Endothelial cell of umbilical vein (primary cell): Measurements from ENCODE around the gene ABHD4. TPM values are rescaled to one million over a fixed set of nuclear protein-coding genes. Genes with fewer than 3 reads are reported as not detected.

Experiments
- BruUV-seq: library from RNA; stranded (reverse); fragments of 400-500 nt; replicated peaks from 2 replicates; lab custom pipeline; 2021; lab: Mats Ljungman, UMichigan
- CTCF ChIA-PET: fragments of 300-600, 350-600 bp; sonication (Branson Sonifier 250); formaldehyde crosslinking; loops from one replicate; lab custom pipeline; 2021; ENCODE audit warnings: antibody characterized with exemption, inconsistent platforms; lab: Charles Lee
- POLR2A ChIA-PET: fragments of 300-600, 350-600 bp; sonication (Branson Sonifier 250); formaldehyde crosslinking; loops from one replicate; lab custom pipeline; 2021; ENCODE audit warnings: antibody characterized with exemption, inconsistent platforms; lab: Charles Lee
- DNase-seq: peaks from one replicate; pipeline ENCODE4 v3.0.0-alpha.2; 2011; ENCODE audit warnings: low read depth, low spot score
- FAIRE-seq: peaks from 2 replicates; lab custom pipeline; 2011; peaks lifted over from hg19 to GRCh38; lab: Jason Lieb, UNC
- H2AFZ ChIP-seq: 2 replicates; pipeline ENCODE4 v1.6.0; 2012; ENCODE audit warnings: low read depth, low read length, control low read depth, inconsistent platforms
- H3K27ac ChIP-seq: 2 replicates; pipeline ENCODE4 v1.5.1; 2011; ENCODE audit warnings: low read depth, mild to moderate bottlenecking, control low read depth, low read length, moderate library complexity; ENCODE audit not compliant: insufficient read depth
- H3K27me3 ChIP-seq, 2 experiments: 2 replicates each; pipeline versions ENCODE4 v1.6.0 to v1.6.1; 2011; ENCODE audit warnings: low read length in 2 of 2, mixed read lengths in 1 of 2; ENCODE audit not compliant: control insufficient read depth in 2 of 2, insufficient read depth in 2 of 2
- H3K36me3 ChIP-seq, 2 experiments: 2 replicates in 1 of 2; 3 replicates in 1 of 2; pipeline ENCODE4 v1.5.1; 2011; ENCODE audit warnings: low read length in 2 of 2, mild to moderate bottlenecking in 1 of 2, moderate library complexity in 1 of 2; ENCODE audit not compliant: control insufficient read depth in 2 of 2, insufficient read depth in 2 of 2; ENCODE audit errors: extremely low read depth in 1 of 2
- H3K4me1 ChIP-seq: 3 replicates; pipeline ENCODE4 v1.5.1; 2011; ENCODE audit warnings: mild to moderate bottlenecking, low read length; ENCODE audit not compliant: control insufficient read depth, insufficient read depth; ENCODE audit errors: extremely low read depth
- H3K4me2 ChIP-seq: 2 replicates; pipeline ENCODE4 v1.6.1; 2011; ENCODE audit warnings: low read length, control low read depth, mixed read lengths; ENCODE audit not compliant: insufficient read depth
- H3K4me3 ChIP-seq, 3 experiments: fragments of 200-600 bp in 1 of 3; sonication (generic), shearing (Covaris generic) in 1 of 3; replicated peaks in 1 of 3; 2 replicates each; pipeline ENCODE4 v1.5.1; 2011 to 2016; ENCODE audit warnings: control low read depth in 3 of 3, low read length in 3 of 3, mild to moderate bottlenecking in 2 of 3, inconsistent platforms in 1 of 3, low read depth in 1 of 3, moderate library complexity in 1 of 3; ENCODE audit not compliant: insufficient read depth in 1 of 3
- H3K79me2 ChIP-seq: 2 replicates; pipeline ENCODE4 v1.6.0; 2012; ENCODE audit warnings: low read length, inconsistent platforms; ENCODE audit not compliant: control insufficient read depth, insufficient read depth
- H3K9ac ChIP-seq: replicated peaks from 2 replicates; pipeline ENCODE3; 2011; ENCODE audit warnings: low read length, control low read depth; ENCODE audit not compliant: insufficient read depth; ENCODE audit errors: extremely low read depth
- H3K9me1 ChIP-seq: replicated peaks from 3 replicates; pipeline ENCODE4 v1.6.0; 2011; ENCODE audit warnings: mild to moderate bottlenecking, low read length; ENCODE audit not compliant: control insufficient read depth, insufficient read depth; ENCODE audit errors: extremely low read depth
- H3K9me3 ChIP-seq: replicated peaks from 2 replicates; pipeline ENCODE4 v1.5.1; 2012; ENCODE audit warnings: low read length, inconsistent platforms; ENCODE audit not compliant: control insufficient read depth, insufficient read depth
- H4K20me1 ChIP-seq: replicated peaks from 2 replicates; pipeline ENCODE3; 2011; ENCODE audit warnings: mild to moderate bottlenecking, low read length; ENCODE audit not compliant: control insufficient read depth, insufficient read depth; ENCODE audit errors: extremely low read depth
- CTCF ChIP-seq, 2 donors: IDR thresholded peaks; 1 replicate in 1 of 2; 2 replicates in 1 of 2; pipeline ENCODE4 v1.5.1; 2011; ENCODE audit warnings: low read length in 2 of 2, mild to moderate bottlenecking in 2 of 2, moderate library complexity in 2 of 2, control low read depth in 1 of 2, inconsistent platforms in 1 of 2, low read depth in 1 of 2; ENCODE audit not compliant: insufficient read depth in 1 of 2; ENCODE audit errors: extremely low read depth in 1 of 2
- EZH2 ChIP-seq: IDR thresholded peaks from 2 replicates; pipeline ENCODE4 v1.6.1; 2012; ENCODE audit warnings: borderline replicate concordance, low read depth, mild to moderate bottlenecking, moderate library complexity, low read length, inconsistent platforms; ENCODE audit not compliant: severe bottlenecking
- FOS ChIP-seq: IDR thresholded peaks from 2 replicates; pipeline ENCODE4 v1.6.1; 2011; ENCODE audit warnings: mild to moderate bottlenecking, low read length, moderate library complexity, borderline replicate concordance; ENCODE audit not compliant: insufficient read depth
- GATA2 ChIP-seq: IDR thresholded peaks from 2 replicates; pipeline ENCODE4 v1.7.0; 2011; ENCODE audit warnings: low read depth, mild to moderate bottlenecking, moderate library complexity, mixed read lengths, low read length; ENCODE audit not compliant: insufficient read length, insufficient read depth
- JUN ChIP-seq: IDR thresholded peaks from 2 replicates; pipeline ENCODE4 v1.6.1; 2011; ENCODE audit warnings: borderline replicate concordance, low read depth; ENCODE audit not compliant: insufficient read length, insufficient read depth
- MAX ChIP-seq: IDR thresholded peaks from 2 replicates; pipeline ENCODE4 v1.6.1; 2011; ENCODE audit not compliant: insufficient read depth, insufficient read length
- MYC ChIP-seq: IDR thresholded peaks from one replicate; pipeline ENCODE4 v1.6.1; 2011; ENCODE audit warnings: mild to moderate bottlenecking, low read depth, low read length
- POLR2A ChIP-seq: IDR thresholded peaks from 2 replicates; pipeline ENCODE4 v1.6.1; 2012; ENCODE audit warnings: low read depth, mild to moderate bottlenecking, control low read depth, low read length
- POLR2AphosphoS5 ChIP-seq: IDR thresholded peaks from 2 replicates; pipeline ENCODE4 v1.6.1; 2012; ENCODE audit warnings: low read depth, mild to moderate bottlenecking, control low read depth, low read length, moderate library complexity; ENCODE audit not compliant: insufficient read depth
- dilution Hi-C: fragments of 300-500 bp; cut with MboI; formaldehyde crosslinking; loops from one replicate; pipeline ENCODE4 v1.15.0; 2019; ENCODE audit warnings: low sequenced_read_pairs; ENCODE audit not compliant: extremely low pct_ligation_motif_present
- intact Hi-C: fragments of 100-400 bp; cut with micrococcal nuclease; formaldehyde crosslinking; loops from one replicate; pipeline ENCODE4 v1.10.0; 2022
- polyA plus RNA-seq, 4 experiments: library from polyadenylated mRNA; depleted of rRNA in 3 of 4; stranded (reverse) in 3 of 4; unstranded in 1 of 4; fragments of >200 nt; gene quantifications; 2 replicates each; pipeline versions ENCODE4 v1.2.1 to v1.2.3, GENCODE V29; 2011 to 2012; ENCODE audit warnings: missing spikeins in 1 of 4
- total RNA-seq: library from RNA; stranded (reverse); gene quantifications from 2 replicates; pipeline ENCODE4 v1.2.3, GENCODE V29; 2021

Gene ABHD4
- total and polyA plus RNA-seq, 2 donors (not counting 3 experiments of a cell fraction or from before 2014, with no cell fraction given), result 34.8 to 45.5 TPM

- no peak overlapping the region for H3K4me3 ChIP-seq
- no peaks in the 10 kb centered on the region for H3K9me3 ChIP-seq
- H3K9me1 ChIP-seq, result no peaks in the 10 kb centered on the region
- H4K20me1 ChIP-seq, result no peaks in the 10 kb centered on the region
- no peak overlapping the region for H3K27ac ChIP-seq
- no peaks in the 10 kb centered on the region for H3K36me3 ChIP-seq
- TF ChIP-seq CTCF (IDR thresholded peaks at IDR 0.05; ENCODE audit: extremely low read depth in 1 of 2, insufficient read depth in 1 of 2, low read depth in 1 of 2, low read length in 2 of 2) (no peak), JUN (no peak)
- no peak for DNase-seq
- no peak overlapping the region for H3K4me2 ChIP-seq
- no TSS peak for BruUV-seq
- no peaks in the 10 kb centered on the region for H3K79me2 ChIP-seq
- POLR2A ChIA-PET, result no interaction called here
- no peak overlapping the region for H2AFZ ChIP-seq
- dilution Hi-C loops, result no loop called here
- H3K4me1 ChIP-seq, result peaks cover 6% of the 10 kb centered on the region
- H3K27me3 ChIP-seq, result no peaks in the 10 kb centered on the region
- intact Hi-C loops, result loop anchor here (5.0 kb wide), 1 partner anchor 178 kb away; no protein-coding TSS in a partner anchor
- no peak overlapping the region for H3K9ac ChIP-seq
- CTCF ChIA-PET, result interaction anchor here (9.9 kb wide), 1 partner anchor 79 kb away, joined by 293 read pairs; no protein-coding TSS in a partner anchor
- FAIRE-seq, result no peak
Observed at GRCh38 chr14:22650046-22650739, 52.1 kb downstream of the ABHD4 start.

GRCh38 chr14:22650960-22651521 lies 52.9 kb downstream of the ABHD4 start:
- H4K20me1 ChIP-seq, result no peaks in the 10 kb centered on the region

More at GRCh38 chr14:22650960-22651521, 52.9 kb downstream of the ABHD4 start:
- Histone ChIP-seq H2AFZ (no peak overlapping the region), H3K27ac (no peak overlapping the region), H3K36me3 (no peaks in the 10 kb centered on the region), H3K4me3 (no peak overlapping the region), H3K4me2 (no peak overlapping the region), H3K27me3 (no peaks in the 10 kb centered on the region), H3K9me3 (no peaks in the 10 kb centered on the region), H3K4me1 (peaks cover 6% of the 10 kb centered on the region), H3K9ac (no peak overlapping the region), H3K79me2 (no peaks in the 10 kb centered on the region), H3K9me1 (no peaks in the 10 kb centered on the region)
- no peak for FAIRE-seq
- ChIA-PET CTCF (interaction anchor here (3.5 to 9.9 kb wide), 3 partner anchors 19 to 79 kb away, joined by 8 to 293 read pairs (median 45); partner anchors contain the start of gene ABHD4), POLR2A (no interaction called here)
- BruUV-seq, result no TSS peak
- no peak for DNase-seq
- TF ChIP-seq MYC, result no peak
- no peak for TF ChIP-seq POLR2A
- no peak for TF ChIP-seq POLR2AphosphoS5
- no peak for TF ChIP-seq GATA2
- TF ChIP-seq CTCF (IDR thresholded peaks at IDR 0.05; ENCODE audit: extremely low read depth in 1 of 2, insufficient read depth in 1 of 2, low read depth in 1 of 2, low read length in 2 of 2), result no peak
- no peak for TF ChIP-seq JUN
- no peak for TF ChIP-seq FOS
- no peak for TF ChIP-seq MAX
- TF ChIP-seq EZH2, result no peak
- intact Hi-C loops, result loop anchor here (5.0 kb wide), 1 partner anchor 179 kb away; no protein-coding TSS in a partner anchor
- dilution Hi-C loops, result no loop called here
